Stomach (tissue), 4 donors: Measurements from ENCODE around the gene FSTL5.

ENCODE experiments used
- POLR2AphosphoS5 ChIP-seq, 3 donors: sonication (generic); formaldehyde crosslinking; IDR thresholded peaks; one replicate each; pipeline ENCODE4 v1.6.1; 2016; ENCODE audit warnings: antibody characterized with exemption in 3 of 3
- TF ChIP-seq, protein P1 (sequence below), 7 experiments: fragments of 450-650 bp in 4 of 7; fragments of 200-600 bp in 3 of 7; sonication (generic) in 3 of 7; IDR thresholded peaks; one replicate each; pipeline ENCODE4 v1.5.1; 2016 to 2019; ENCODE audit warnings: antibody characterized with exemption in 7 of 7, control low read depth in 2 of 7, mild to moderate bottlenecking in 1 of 7

- TF ChIP-seq, protein P1, sequence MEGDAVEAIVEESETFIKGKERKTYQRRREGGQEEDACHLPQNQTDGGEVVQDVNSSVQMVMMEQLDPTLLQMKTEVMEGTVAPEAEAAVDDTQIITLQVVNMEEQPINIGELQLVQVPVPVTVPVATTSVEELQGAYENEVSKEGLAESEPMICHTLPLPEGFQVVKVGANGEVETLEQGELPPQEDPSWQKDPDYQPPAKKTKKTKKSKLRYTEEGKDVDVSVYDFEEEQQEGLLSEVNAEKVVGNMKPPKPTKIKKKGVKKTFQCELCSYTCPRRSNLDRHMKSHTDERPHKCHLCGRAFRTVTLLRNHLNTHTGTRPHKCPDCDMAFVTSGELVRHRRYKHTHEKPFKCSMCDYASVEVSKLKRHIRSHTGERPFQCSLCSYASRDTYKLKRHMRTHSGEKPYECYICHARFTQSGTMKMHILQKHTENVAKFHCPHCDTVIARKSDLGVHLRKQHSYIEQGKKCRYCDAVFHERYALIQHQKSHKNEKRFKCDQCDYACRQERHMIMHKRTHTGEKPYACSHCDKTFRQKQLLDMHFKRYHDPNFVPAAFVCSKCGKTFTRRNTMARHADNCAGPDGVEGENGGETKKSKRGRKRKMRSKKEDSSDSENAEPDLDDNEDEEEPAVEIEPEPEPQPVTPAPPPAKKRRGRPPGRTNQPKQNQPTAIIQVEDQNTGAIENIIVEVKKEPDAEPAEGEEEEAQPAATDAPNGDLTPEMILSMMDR (IDR thresholded peaks at IDR 0.05), result no peak
- TF ChIP-seq POLR2AphosphoS5 (IDR thresholded peaks at IDR 0.05), result no peak
These were observed 61.1 kb downstream of the FSTL5 start for GRCh38 chr4:162102713-162103112.
